GM19467 (cell line): ENCODE measurements around the gene TRNP1.

Experiments
- ATAC-seq: cut with Tn5 transposase; IDR thresholded peaks from one replicate; pipeline ENCODE4 v1.9.1; 2021; ENCODE audit warnings: mild to moderate bottlenecking, moderate library complexity; ENCODE audit not compliant: unreplicated experiment

The TRNP1 gene

DNA sequence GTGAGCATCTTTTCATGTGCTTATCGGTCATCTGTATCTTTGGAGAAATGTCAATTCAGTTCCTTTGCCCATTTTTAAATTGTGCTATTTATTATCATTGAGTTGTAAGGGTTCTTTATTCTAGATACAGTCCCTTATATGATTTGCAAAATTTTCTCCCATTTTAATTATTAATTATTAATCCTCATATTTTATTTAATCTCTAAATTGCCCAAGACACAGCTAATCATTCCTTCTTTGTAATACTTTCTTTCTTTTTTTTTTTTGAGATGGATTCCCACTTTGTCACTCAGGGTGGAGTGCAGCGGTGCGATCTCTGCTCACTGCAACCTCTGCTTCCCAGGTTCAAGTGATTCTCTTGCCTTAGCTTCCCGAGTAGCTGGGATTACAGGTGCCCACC, 32.2 kb downstream of the TRNP1 start:
- no peak for ATAC-seq

DNA sequence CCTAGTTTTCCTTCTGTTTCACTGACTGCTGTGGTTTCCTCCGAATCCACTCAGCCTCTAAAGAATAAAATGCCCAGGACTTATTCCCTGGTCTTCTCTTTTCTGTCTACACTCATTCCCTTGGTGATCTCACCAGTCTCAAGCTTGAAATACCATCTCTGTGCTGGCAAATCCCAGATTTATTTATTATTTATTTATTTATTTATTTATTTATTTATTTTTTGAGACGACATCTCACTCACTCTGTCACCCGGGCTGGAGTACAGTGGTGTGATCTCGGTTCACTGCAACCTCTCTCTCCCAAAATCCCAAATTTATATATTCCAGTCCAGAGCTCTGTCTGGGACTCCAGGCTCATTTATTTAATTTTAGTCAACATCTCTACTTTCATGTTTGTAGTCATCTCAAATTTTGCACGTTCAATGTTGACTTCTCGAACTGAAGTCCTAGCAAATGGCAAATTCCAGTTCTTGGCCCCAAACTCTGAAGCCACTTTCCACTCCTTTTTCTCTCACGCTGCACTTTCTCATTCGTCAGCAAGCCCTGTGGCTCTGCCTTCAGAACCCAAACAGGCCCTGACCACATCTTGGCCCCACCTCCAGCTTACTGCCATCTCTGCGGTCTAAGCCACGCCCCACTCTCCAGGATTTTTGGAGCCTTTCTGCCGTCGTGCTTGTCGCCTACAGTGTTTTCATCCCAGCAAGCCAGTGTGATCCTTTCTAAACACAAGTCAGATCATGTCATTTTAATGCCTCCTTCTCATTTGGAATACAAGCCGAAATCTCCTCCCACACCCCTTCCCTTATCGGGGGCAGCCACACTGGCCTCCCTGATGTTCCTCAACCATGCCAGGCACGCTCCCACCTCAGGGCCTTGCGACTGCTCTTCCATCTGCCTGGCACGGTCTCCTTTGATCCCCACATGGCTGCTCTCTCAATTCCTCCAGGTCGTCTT, 33.4 kb downstream of the TRNP1 start:
- no peak for ATAC-seq

DNA sequence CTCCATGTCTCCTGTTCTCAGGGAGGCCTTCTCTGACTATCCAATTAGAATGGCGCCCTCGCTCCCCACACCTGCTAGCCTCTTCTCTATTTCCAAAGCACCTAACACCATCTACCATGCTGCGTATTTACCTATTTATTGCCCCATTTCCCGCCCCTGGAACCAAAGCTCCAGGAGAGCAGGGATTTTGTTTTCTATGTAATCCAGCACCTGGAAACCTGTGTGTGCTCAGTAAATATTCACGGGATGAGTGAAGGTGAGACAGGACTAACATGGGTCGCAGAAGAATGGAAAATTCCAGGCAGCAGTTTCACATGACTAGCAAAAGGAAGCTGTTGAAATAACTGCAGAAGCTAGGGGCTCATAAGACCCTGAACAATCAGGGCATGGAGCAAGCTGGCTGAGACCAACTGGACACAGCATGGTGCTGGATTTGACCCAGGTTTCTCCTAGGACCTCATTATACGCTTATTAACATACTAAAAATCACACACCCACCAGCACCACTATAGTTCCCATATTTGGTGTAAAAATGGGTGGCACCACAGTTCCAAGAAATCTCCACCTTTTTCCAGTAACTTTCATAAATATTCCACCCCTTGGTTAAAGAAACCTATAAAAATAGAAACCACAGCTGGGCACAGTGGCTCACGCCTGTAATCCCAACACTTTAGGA, 34.2 kb downstream of the TRNP1 start:
- no peak for ATAC-seq

DNA sequence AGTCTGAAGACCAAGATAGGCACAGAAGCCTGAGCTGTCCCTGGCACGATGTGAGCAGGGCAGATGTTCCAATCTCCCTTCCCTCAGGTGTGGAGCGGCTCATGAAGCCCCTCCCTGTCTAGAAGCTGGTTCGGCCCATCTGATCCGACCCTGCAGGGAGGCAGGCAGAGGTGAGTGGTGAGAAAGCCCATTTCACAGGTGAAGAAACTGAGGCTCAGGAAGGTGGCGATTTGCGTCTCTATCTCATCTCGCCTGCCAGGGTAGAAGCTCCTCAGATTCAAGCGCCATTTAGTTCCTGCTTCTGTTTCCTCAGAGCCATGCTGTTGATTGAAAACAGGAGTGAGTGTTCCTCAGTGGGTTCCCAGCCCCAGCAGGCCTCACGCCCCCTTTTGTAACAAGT, 36.0 kb downstream of the TRNP1 start:
- no peak for ATAC-seq

DNA sequence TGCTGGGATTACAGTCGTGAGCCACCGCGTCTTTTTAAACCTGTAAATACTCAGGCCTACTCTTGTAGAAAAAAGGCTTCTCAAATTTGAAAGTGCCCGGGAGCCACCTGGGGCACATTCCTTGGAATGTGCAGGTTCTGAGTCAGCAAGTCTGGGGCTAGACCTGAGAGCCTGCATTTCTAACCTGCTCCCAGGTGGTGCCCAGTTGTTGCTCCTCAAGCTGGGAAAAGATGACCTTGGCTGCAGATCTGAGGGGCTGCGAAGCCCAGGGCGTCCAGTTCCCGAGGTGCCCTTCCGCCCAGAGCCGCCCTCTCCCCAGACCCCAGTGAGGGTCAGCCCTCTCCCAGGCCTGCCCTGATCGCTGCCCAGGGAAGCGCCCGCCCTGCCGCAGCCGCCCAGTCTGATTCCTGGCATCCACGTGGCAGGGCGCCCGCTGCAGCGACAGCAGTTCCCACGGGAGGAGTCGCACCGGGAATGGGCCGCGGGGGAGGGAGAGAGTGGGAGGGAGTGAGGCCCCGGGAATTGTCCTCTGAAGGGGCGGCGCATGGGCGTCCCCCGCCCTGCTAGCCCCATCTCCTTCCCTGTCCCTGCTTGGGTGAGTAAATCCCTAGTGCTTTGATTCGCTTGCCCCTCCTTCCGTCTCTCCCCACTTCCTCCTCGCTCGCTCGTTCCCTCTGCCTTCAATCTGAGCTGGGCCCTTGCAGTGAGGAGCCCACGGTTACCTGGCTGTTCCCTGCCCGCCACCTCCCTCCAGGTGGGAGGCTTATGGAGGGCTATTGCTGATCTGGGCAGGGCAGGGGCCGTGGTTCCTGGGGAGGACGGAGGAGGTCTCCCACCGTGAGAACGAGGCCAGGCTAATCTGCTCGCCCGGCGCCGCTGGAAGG, 38.0 kb downstream of the TRNP1 start:
- ATAC-seq = no peak

DNA sequence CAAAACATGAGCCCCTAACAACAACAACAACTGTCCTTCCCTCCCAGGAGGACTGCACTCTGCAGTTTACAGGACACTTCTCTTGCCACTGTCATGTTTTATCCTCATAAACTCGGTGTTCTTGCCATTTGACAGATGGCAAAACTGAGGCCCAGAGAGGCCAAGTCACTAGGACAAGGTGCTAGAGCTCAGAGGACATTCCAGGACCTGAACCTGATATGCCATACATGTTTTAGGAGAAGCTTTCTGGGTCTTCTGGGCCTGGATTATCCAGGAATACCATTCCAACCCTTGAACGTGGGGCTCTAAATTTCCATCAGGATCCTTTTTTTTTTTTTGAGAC, 38.6 kb downstream of the TRNP1 start:
- ATAC-seq = no peak

DNA sequence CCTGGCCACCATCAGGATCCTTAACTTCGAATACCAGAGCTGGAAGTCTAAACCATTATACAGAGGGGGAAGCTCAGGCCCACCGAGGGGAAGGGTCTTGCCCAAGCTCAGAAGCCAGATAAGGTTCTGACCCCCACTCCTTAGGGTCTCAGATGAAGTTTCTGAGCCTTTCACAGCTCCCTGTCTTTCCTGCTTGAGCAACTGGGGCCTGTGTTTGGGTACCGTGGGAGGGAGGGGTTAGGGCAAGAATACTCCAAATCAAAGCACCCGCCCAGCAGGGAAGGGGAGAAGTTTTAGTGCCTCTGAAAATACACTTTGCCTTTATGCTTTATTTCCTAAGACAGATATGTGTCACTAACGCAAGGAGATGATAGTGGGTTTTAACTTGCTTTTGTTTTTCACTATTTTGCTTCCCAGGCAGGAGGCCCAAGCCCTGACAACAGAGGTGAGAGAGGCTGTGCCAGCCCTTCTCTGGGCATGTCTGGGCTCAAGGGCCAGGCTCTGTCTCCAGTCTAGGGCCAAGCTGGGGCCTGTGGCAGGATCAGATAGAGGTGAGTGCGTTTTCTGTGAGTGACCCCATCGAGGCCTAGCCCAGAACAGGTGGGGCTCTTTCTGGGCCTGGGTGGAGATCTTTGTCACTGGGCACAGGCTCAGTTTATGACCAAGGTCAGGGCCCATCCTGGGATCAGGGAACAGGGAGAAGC, 39.7 kb downstream of the TRNP1 start:
- no peak for ATAC-seq

DNA sequence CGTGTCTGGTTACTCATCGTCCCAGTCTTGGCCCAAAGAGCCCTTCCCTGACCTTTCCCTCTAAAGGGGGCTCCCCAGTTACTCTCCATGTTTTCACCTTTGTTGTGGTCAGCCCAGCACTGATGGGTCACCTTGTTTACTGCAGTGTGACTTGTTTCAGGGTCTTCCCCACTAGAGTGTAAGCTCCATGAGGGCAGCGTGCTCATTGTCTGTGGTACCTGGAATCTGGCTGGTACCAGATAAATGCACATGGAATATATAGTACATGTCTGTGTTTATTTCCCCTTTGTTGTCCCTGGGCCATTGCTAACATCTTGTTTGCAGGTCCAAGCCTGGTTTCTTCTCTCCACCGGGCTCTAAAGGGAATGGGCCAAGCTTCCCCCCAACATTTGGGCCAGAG, 41.9 kb downstream of the TRNP1 start:
- ATAC-seq = no peak

DNA sequence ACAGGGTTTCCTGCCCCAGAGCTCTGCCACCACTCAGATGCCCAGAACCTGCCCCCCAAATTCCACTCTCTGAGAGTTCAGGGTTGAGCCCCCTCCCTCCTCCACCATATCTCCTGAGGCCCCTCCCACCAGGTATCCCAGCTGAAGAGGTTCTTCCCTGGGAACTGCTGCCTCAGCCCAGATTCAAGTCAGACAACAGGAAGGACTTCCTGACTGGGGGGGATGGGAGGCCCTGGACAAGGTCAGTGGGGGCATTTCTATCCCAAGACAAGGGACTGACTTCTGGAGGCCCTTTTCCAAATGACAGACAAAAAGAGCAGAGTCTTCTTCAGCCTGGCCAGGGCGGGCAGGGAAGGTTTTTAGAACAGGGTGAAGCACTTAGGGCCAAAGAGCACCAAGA, 43.2 kb downstream of the TRNP1 start:
- ATAC-seq = no peak

DNA sequence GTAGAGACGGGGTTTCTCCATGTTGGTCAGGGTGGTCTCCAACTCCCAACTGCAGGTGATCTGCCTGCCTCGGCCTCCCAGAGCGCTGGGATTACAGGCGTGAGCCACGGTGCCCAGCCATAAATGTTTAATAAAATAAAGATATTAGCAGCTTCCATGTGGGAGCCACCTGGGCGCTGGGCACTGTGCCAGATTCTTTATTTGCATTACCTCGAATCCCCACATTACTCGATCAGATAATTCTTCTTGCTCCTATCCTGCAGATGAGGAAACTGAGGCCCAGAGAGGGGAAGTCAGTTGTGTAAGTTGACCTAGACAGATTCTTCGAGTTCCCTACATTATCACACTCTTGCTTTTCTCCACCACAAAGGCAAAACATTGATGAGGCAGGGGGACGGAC, 44.0 kb downstream of the TRNP1 start:
- ATAC-seq = no peak

DNA sequence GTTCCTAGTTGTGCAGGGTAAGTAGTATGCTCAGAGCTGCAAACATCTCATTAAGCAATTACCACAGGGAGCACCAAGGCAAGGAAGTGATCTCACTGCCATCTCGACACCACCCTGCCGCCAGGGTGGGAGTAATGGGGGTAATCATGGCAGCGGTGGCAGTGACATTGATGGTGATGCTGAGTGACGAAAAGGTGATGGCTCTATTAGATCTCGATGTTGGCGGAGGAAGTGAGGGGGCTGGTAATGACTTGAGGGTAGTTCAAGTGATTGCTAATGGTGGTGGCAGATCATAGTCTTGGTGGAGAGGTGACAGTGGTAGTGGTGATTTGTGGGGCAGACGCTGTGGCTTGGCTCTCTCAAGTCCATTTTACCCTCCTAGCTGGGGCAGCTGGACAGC, 44.5 kb downstream of the TRNP1 start:
- ATAC-seq = no peak

DNA sequence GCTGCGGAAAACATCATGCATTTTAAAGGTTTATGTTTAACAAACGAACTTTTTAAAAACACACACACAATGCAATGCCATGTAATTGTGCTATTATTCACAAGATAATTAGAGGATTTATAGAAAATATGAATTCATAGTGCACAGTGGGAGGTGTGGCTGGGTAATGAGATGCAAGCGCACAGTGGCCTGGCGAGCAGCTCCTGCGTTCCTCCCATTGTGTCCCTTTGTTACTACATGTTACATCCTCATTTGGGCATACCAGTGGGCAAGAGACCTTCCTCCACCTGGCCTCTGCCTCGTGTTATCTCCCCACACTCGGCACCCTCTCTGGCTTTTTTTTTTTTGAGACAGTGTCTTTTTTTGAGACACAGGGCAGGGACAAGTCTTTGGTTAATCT, 49.2 kb downstream of the TRNP1 start:
- no peak for ATAC-seq

DNA sequence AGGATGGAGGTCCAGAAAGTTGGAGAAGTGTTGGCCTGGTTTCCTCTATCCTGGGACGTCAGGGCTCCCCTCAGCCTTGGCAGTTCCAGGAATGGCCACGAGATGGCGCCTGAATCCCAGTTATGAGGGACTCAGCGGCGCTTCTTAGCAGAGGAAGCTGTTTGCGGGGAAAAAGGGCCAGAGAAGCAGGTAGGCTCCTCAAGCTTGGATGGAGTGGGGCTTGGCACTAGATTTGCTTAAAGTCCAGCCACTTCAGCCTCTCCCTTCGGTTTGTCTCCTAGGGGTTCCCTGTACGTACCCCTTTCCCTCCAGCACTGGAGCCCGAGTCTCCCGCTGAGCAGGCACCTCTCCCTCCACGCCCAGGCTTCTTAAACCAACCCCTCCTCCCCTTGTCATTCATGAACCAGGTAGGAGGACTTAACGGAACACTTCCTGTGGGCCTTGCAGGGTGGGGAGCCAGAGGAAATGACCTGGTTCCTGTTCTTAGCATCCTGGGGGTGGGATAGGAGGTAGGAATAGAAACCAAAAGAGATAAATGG, 51.2 kb downstream of the TRNP1 start:
- ATAC-seq = no peak

DNA sequence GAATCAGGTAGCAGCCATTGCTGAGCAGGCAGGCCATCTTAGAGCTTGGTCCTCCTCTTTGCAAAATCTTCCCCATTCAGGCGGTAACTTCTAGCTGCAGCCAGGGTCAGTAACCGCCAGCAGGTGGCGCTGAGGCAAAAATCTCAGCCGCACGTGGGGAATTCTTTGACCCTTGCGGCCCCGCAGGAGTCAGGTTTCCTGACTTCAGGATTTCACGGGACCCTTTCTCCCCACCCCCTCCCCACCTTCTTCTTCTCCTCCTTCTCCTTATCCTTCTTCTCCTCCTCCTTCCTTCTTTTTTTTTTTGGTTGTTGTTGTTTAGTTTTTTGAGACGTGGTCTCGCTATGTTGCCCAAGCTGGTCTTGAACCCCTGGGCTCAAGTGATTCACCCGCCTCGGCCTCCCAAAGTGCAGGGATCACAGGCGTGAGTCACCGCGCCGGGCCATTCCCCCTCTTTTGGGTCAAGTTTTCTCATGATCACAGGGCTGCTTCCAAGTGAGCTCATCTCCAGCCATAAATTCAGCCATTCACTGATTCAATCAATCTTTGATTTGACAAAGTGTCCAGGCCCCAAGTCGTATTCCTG, 52.6 kb downstream of the TRNP1 start:
- no peak for ATAC-seq

DNA sequence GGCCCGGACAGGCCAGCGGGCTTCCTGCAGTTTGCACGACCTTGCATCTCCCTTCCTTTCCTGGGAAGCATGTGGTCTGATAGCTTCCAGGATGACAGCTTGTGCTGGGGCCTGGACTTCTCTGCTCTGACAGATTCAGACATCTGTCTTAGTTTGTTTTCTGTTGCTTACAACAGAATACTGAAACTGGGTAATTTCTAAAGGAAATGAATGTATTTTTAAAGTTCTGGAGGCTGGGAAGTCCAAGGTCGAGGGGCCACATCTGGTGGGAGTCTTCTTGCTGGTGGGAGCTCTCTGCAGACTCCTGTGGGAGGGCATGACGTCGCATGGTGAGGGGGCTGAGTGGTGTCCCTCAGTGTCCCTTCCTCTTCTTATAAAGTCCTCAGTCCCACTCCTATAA, 54.4 kb downstream of the TRNP1 start:
- no peak for ATAC-seq

DNA sequence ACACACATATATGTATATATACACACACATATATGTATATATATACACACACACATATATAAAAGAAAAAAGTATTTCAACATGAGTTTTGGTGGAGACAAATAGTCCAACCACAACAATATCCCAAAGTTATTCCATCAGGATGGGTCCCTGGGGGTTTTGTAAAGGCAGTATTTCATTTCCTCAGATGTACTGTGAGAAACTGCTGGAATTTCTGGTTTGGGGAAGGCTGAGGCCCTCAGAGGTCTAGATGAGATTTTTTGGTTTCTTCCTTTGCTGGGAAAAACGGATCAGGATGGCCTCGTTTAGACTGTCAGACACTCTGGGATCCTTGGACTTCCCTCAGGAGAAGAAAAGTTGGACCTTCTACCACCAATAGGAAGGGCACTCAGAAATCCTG, 55.6 kb downstream of the TRNP1 start:
- no peak for ATAC-seq

DNA sequence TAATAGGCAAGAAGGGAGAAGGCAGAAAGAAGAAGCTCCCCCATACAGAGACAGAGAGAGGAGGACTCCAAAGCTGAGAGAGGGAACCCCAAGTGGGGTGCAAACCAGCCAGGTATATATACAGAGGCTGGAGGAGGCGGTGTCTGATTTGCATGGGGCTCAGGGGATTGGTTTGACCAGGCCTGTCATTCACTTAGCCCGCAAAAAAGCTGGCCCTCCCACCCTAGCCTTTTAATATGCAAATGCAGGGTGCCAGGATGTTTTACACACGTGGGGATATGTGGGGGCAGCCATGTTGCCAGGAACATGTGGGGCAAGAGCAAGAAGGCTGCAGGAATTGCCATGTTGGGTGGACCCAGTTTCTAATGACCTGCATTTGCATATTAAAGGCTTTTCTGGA, 56.1 kb downstream of the TRNP1 start:
- no peak for ATAC-seq
